Pancreas (tissue), 10 donors: ENCODE results near the gene LCN1. TPM values are rescaled to one million over a fixed set of nuclear protein-coding genes. Genes with fewer than 3 reads are reported as not detected.

Experiments
- ATAC-seq, 4 donors: fragments of 200-7000 bp; cut with Tn5 transposase; one replicate each; pipeline versions ENCODE4 v1.8.0 to v1.9.1; 2020; ENCODE audit warnings: mild to moderate bottlenecking in 4 of 4, moderate library complexity in 4 of 4
- DNase-seq, 6 donors: peaks; one replicate each; pipeline ENCODE4 v3.0.0-alpha.2; 2020
- FAIRE-seq: peaks from 2 replicates; lab custom pipeline; 2012; peaks lifted over from hg19 to GRCh38; lab: Jason Lieb, UNC
- H3K27ac ChIP-seq, 4 donors: fragments of 200-600 bp; sonication (generic); 1 replicate in 3 of 4; 2 replicates in 1 of 4; pipeline versions ENCODE4 v1.5.0 to v1.8.0; 2020
- H3K27me3 ChIP-seq, 4 donors: fragments of 200-600 bp; one replicate each; pipeline ENCODE4 v1.8.0; 2021
- H3K36me3 ChIP-seq, 3 donors: fragments of 200-600 bp; sonication (generic) in 1 of 3; one replicate each; pipeline versions ENCODE4 v1.5.0 to v1.8.0; 2020 to 2021
- H3K4me1 ChIP-seq, 3 donors: fragments of 200-600 bp; one replicate each; pipeline ENCODE4 v1.8.0; 2021
- H3K4me3 ChIP-seq, 4 donors: fragments of 200-600 bp; sonication (generic) in 2 of 4; one replicate each; pipeline versions ENCODE4 v1.5.0 to v1.8.0; 2020 to 2021
- H3K9me3 ChIP-seq, 4 donors: fragments of 200-600 bp; one replicate each; pipeline ENCODE4 v1.8.0; 2021
- WGBS, 2 donors: extraction: QIAGEN DNeasy Blood & Tissue Kit; methylation state at CpG; one replicate each; pipeline ENCODE4 v1.1.7; 2013; 5-methylcytosine and 5-hydroxymethylcytosine counted together
- intact Hi-C, 3 donors: fragments of 100-400 bp; cut with DNase I; formaldehyde crosslinking; loops; one replicate each; pipeline versions ENCODE4 v1.11.1 to v1.14.2; 2022
- polyA plus RNA-seq, 2 donors: library from polyadenylated mRNA; stranded (reverse); fragments of 200-250 nt; gene quantifications; one replicate each; pipeline ENCODE4 v1.2.3, GENCODE V29; 2013
- total RNA-seq, 6 donors: library from RNA; stranded (reverse); fragmentation: NEBNext Ultra II Directional in 4 of 6; extraction: Animal tissue kit (Norgen Biotek cat#: 25700) in 4 of 6; gene quantifications; one replicate each; pipeline versions ENCODE4 v1.2.1 to v1.2.4, GENCODE V29; 2021 to 2023
- TF ChIP-seq, protein P1 (sequence below), 4 donors: fragments of 200-600 bp; sonication (generic) in 3 of 4; IDR thresholded peaks; one replicate each; pipeline versions ENCODE4 v1.5.0 to v1.8.0; 2021; ENCODE audit warnings: antibody characterized with exemption in 4 of 4
- donor health status: healthy with polysubstance abuse.
- donor health status: DM: no; HTN: no; CAD: no; lungs with moderate emphysema.
- donor health status: DM: no; HTN: no; CAD: no.
- donor health status: control.
- donor health status: control.
- donor health status: Bipolar disorder and iron deficiency.
- donor health status: DM: yes; HTN: yes; CAD: no.
- donor health status: DM: no; HTN: no; CAD: no.
- donor health status: DM: no; HTN: no; CAD: no.
- donor health status: DM: yes; HTN: yes; CAD: no.

Gene LCN1
- total and polyA plus RNA-seq, 8 donors: not detected

GRCh38 chr9:135514342-135515082 lies 6.7 kb upstream of the LCN1 start:
- H3K27me3 ChIP-seq: no peaks in the 10 kb centered on the region
- WGBS, 2 donors: 52 to 64% methylated on average over 15 to 16 of the region's 17 CpGs
- no peak for FAIRE-seq

GRCh38 chr9:135515083-135515951 lies 5.9 kb upstream of the LCN1 start:
- no peak for ATAC-seq
- peak in 1 of 6 donors; percentile 10 for DNase-seq
- H3K27me3 ChIP-seq: no peaks in the 10 kb centered on the region
- FAIRE-seq: no peak
- TF ChIP-seq, protein P1, sequence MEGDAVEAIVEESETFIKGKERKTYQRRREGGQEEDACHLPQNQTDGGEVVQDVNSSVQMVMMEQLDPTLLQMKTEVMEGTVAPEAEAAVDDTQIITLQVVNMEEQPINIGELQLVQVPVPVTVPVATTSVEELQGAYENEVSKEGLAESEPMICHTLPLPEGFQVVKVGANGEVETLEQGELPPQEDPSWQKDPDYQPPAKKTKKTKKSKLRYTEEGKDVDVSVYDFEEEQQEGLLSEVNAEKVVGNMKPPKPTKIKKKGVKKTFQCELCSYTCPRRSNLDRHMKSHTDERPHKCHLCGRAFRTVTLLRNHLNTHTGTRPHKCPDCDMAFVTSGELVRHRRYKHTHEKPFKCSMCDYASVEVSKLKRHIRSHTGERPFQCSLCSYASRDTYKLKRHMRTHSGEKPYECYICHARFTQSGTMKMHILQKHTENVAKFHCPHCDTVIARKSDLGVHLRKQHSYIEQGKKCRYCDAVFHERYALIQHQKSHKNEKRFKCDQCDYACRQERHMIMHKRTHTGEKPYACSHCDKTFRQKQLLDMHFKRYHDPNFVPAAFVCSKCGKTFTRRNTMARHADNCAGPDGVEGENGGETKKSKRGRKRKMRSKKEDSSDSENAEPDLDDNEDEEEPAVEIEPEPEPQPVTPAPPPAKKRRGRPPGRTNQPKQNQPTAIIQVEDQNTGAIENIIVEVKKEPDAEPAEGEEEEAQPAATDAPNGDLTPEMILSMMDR (IDR thresholded peaks at IDR 0.05): no peak
- intact Hi-C loops: no loop called here
- 55 to 68% methylated on average over 31 of the region's 31 CpGs for WGBS, 2 donors
- no peaks in the 10 kb centered on the region for H3K9me3 ChIP-seq
- H3K4me1 ChIP-seq: no peaks in the 10 kb centered on the region
- no peaks in the 10 kb centered on the region for H3K36me3 ChIP-seq
- no peak overlapping the region for H3K4me3 ChIP-seq
- H3K27ac ChIP-seq: no peak overlapping the region

More at GRCh38 chr9:135514342-135515082, 6.7 kb upstream of the LCN1 start:
- Histone ChIP-seq H3K4me3 (no peak overlapping the region), H3K27ac (no peak overlapping the region), H3K9me3 (no peaks in the 10 kb centered on the region), H3K36me3 (no peaks in the 10 kb centered on the region), H3K4me1 (no peaks in the 10 kb centered on the region)
- intact Hi-C loops: no loop called here
- no peak for ATAC-seq
- TF ChIP-seq, protein P1 (IDR thresholded peaks at IDR 0.05): no peak
- peak in 1 of 6 donors; percentile 7 for DNase-seq

DNA sequence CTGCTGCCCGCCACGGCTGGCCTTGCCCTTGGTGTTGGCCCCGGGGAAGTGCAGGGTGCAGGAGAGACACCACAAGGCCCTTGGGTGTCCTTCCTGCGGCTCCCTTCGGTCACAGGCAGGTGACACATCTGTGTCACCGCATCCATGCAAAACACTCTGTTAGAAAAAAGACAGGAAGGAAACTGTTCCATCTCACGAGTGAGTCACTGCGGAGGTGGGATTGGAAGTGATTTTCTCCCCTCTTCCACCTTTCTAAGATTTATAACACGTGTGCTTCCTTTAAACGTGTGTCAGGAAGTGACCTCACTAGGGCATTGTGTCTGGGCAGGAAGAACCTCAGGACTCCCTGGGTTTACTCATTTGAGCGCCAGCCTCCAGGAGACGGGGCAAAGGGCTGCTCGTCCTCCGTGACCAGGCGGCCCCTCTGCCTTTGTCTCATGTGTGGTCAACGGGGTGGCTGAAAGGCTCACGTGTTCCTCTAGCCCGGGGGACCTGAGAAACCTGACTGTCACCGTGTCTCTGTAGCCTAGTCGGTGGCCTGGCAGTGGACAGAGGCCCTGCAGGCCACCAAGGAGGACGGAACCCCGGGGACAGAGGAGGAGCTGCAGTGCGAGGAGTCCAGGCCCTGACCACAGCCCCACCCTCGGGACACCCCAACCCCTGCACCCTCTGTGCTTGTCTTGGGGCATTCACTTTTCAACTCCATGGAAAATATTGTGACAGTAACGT lies 4.9 kb upstream of the LCN1 start:
- peak in 1 of 6 donors; percentile 5 for DNase-seq
- 53 to 63% methylated on average over 23 to 25 of the region's 25 CpGs for WGBS, 2 donors

DNA sequence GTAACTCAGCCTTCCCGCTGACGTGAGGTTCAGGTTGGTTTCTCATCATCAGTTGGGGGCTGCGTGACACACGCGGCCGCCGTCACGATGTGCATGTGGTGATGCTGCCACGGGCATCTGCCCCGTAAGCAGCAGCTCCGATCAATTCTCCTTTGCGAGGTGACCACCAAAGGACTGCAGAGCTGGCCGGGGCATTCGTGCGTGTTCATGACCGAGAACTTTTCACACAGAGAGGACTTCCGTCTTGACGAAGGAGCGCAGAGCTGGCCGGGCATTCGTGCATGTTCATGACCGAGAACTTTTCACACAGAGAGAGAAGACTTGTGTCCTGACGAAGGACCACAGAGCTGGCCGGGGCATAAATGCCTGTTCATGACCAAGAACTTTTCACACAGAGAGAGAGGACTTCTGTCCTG lies 3.8 kb upstream of the LCN1 start:
- FAIRE-seq (no peak), DNase-seq (no peak), ATAC-seq (no peak)
- Histone ChIP-seq H3K27ac (no peak overlapping the region), H3K27me3 (no peaks in the 10 kb centered on the region), H3K4me3 (no peak overlapping the region), H3K9me3 (no peaks in the 10 kb centered on the region), H3K36me3 (no peaks in the 10 kb centered on the region), H3K4me1 (no peaks in the 10 kb centered on the region)
- intact Hi-C loops: no loop called here
- WGBS, 2 donors: 70 to 84% methylated on average over 24 of the region's 24 CpGs
- TF ChIP-seq, protein P1 (IDR thresholded peaks at IDR 0.05): no peak

More for the DNA sequence above, 4.9 kb upstream of the LCN1 start:
- ATAC-seq (no peak), FAIRE-seq (no peak)
- intact Hi-C loops: no loop called here
- H3K9me3 ChIP-seq: no peaks in the 10 kb centered on the region
- H3K4me1 ChIP-seq: no peaks in the 10 kb centered on the region
- no peak overlapping the region for H3K4me3 ChIP-seq
- TF ChIP-seq, protein P1 (IDR thresholded peaks at IDR 0.05): no peak
- no peak overlapping the region for H3K27ac ChIP-seq
- no peaks in the 10 kb centered on the region for H3K36me3 ChIP-seq
- H3K27me3 ChIP-seq: no peaks in the 10 kb centered on the region
